ENCODE results near the gene CACNA1C.

Gene CACNA1C

GRCh38 chr12:2563709-2564108, 510.9 kb downstream of the CACNA1C start:
- no peaks in the 10 kb centered on the region for H3K79me2 ChIP-seq (ENCODE audit: control insufficient read depth, low read length)
- no peaks in the 10 kb centered on the region for H3K36me3 ChIP-seq (ENCODE audit: control insufficient read depth, low read length)
- H3K4me1 ChIP-seq (ENCODE audit: control insufficient read depth, low read length), result peaks cover 15% of the 10 kb centered on the region
- no peak overlapping the region for H3K4me3 ChIP-seq (ENCODE audit: low read length)
- no peaks in the 10 kb centered on the region for H3F3A ChIP-seq (ENCODE audit: control insufficient read depth, insufficient read depth)
- no peaks in the 10 kb centered on the region for H3K9me3 ChIP-seq (ENCODE audit: control insufficient read depth, insufficient read depth, low read length)
- no peaks in the 10 kb centered on the region; the same call in 1 of the 2 replicates for H3K27me3 ChIP-seq (ENCODE audit: control insufficient read depth, low read length)
- H3K4me2 ChIP-seq (ENCODE audit: low read length), result no peak overlapping the region
- no peak overlapping the region for H3K27ac ChIP-seq (ENCODE audit: low read depth, low read length)
- H4K20me1 ChIP-seq (ENCODE audit: control insufficient read depth, insufficient read depth, low read depth, low read length), result no peaks in the 10 kb centered on the region
- TF ChIP-seq CTCF (IDR thresholded peaks at IDR 0.05; ENCODE audit: low read depth, low read length, poor library complexity, severe bottlenecking) (no peak), EZH2phosphoT487 (IDR thresholded peaks at IDR 0.05; ENCODE audit: borderline replicate concordance, low read length) (no peak)
- H3K9me2 ChIP-seq (replicated peaks; ENCODE audit: control insufficient read depth, low read length), result no peaks in the 10 kb centered on the region

GRCh38 chr12:2566161-2566560, 513.4 kb downstream of the CACNA1C start:
- Histone ChIP-seq H3K9me2 (replicated peaks; ENCODE audit: control insufficient read depth, low read length) (no peaks in the 10 kb centered on the region), H3K27ac (ENCODE audit: low read depth, low read length) (no peak overlapping the region), H3K4me2 (ENCODE audit: low read length) (no peak overlapping the region), H3F3A (ENCODE audit: control insufficient read depth, insufficient read depth) (no peaks in the 10 kb centered on the region), H3K4me1 (ENCODE audit: control insufficient read depth, low read length) (peaks cover 1% of the 10 kb centered on the region), H3K4me3 (ENCODE audit: low read length) (no peak overlapping the region), H3K9me3 (ENCODE audit: control insufficient read depth, insufficient read depth, low read length) (no peaks in the 10 kb centered on the region), H3K27me3 (ENCODE audit: control insufficient read depth, low read length) (peaks cover 17% of the 10 kb centered on the region), H3K36me3 (ENCODE audit: control insufficient read depth, low read length) (no peaks in the 10 kb centered on the region), H4K20me1 (ENCODE audit: control insufficient read depth, insufficient read depth, low read depth, low read length) (no peaks in the 10 kb centered on the region), H3K79me2 (ENCODE audit: control insufficient read depth, low read length) (no peaks in the 10 kb centered on the region)
- TF ChIP-seq CTCF (IDR thresholded peaks at IDR 0.05; ENCODE audit: low read depth, low read length, poor library complexity, severe bottlenecking) (no peak), EZH2phosphoT487 (IDR thresholded peaks at IDR 0.05; ENCODE audit: borderline replicate concordance, low read length) (no peak)

- Histone ChIP-seq H4K20me1 (ENCODE audit: control insufficient read depth, insufficient read depth, low read depth, low read length) (no peaks in the 10 kb centered on the region), H3K36me3 (ENCODE audit: control insufficient read depth, low read length) (no peaks in the 10 kb centered on the region), H3K79me2 (ENCODE audit: control insufficient read depth, low read length) (no peaks in the 10 kb centered on the region), H3K9me2 (replicated peaks; ENCODE audit: control insufficient read depth, low read length) (no peaks in the 10 kb centered on the region), H3K27ac (ENCODE audit: low read depth, low read length) (no peak overlapping the region), H3K27me3 (ENCODE audit: control insufficient read depth, low read length) (peaks cover 17% of the 10 kb centered on the region), H3K4me1 (ENCODE audit: control insufficient read depth, low read length) (no peaks in the 10 kb centered on the region), H3K9me3 (ENCODE audit: control insufficient read depth, insufficient read depth, low read length) (no peaks in the 10 kb centered on the region), H3F3A (ENCODE audit: control insufficient read depth, insufficient read depth) (no peaks in the 10 kb centered on the region), H3K4me3 (ENCODE audit: low read length) (no peak overlapping the region), H3K4me2 (ENCODE audit: low read length) (no peak overlapping the region)
- TF ChIP-seq EZH2phosphoT487 (IDR thresholded peaks at IDR 0.05; ENCODE audit: borderline replicate concordance, low read length) (no peak), CTCF (IDR thresholded peaks at IDR 0.05; ENCODE audit: low read depth, low read length, poor library complexity, severe bottlenecking) (no peak)
Measured at GRCh38 chr12:2567711-2568110, 514.9 kb downstream of the CACNA1C start.

- H3K4me1 ChIP-seq (ENCODE audit: control insufficient read depth, low read length), result no peaks in the 10 kb centered on the region
- TF ChIP-seq EZH2phosphoT487 (IDR thresholded peaks at IDR 0.05; ENCODE audit: borderline replicate concordance, low read length) (no peak), CTCF (IDR thresholded peaks at IDR 0.05; ENCODE audit: low read depth, low read length, poor library complexity, severe bottlenecking) (no peak)
- H3K9me3 ChIP-seq (ENCODE audit: control insufficient read depth, insufficient read depth, low read length), result no peaks in the 10 kb centered on the region
- H3K36me3 ChIP-seq (ENCODE audit: control insufficient read depth, low read length), result no peaks in the 10 kb centered on the region
- H4K20me1 ChIP-seq (ENCODE audit: control insufficient read depth, insufficient read depth, low read depth, low read length), result no peaks in the 10 kb centered on the region
- no peak overlapping the region for H3K4me2 ChIP-seq (ENCODE audit: low read length)
- no peak overlapping the region for H3K27ac ChIP-seq (ENCODE audit: low read depth, low read length)
- H3F3A ChIP-seq (ENCODE audit: control insufficient read depth, insufficient read depth), result no peaks in the 10 kb centered on the region
- H3K79me2 ChIP-seq (ENCODE audit: control insufficient read depth, low read length), result no peaks in the 10 kb centered on the region
- H3K9me2 ChIP-seq (replicated peaks; ENCODE audit: control insufficient read depth, low read length), result no peaks in the 10 kb centered on the region
- peaks cover 20% of the 10 kb centered on the region for H3K27me3 ChIP-seq (ENCODE audit: control insufficient read depth, low read length)
- no peak overlapping the region for H3K4me3 ChIP-seq (ENCODE audit: low read length)
Measured at GRCh38 chr12:2570562-2570961, 517.8 kb downstream of the CACNA1C start.

Data from DOHH2 (cell line).